Heart left ventricle (tissue), 16 donors: ENCODE data around the gene SDS. TPM values are rescaled to one million over a fixed set of nuclear protein-coding genes. Genes with fewer than 3 reads are reported as not detected.

Source experiments
- ATAC-seq, 4 donors: fragments of 200-7000 bp; cut with Tn5 transposase; one replicate each; pipeline ENCODE4 v1.9.1; 2020 to 2022; ENCODE audit warnings: moderate library complexity in 4 of 4, mild to moderate bottlenecking in 3 of 4, moderate number of reproducible peaks in 1 of 4
- DNase-seq, 5 donors: peaks; one replicate each; pipeline ENCODE4 v3.0.0-alpha.2; 2020
- H3K27ac ChIP-seq, 12 donors: fragments of 200-600 bp; sonication (generic) in 4 of 12; one replicate each; pipeline versions ENCODE4 v1.5.0 to v1.8.0; 2016 to 2022; ENCODE audit warnings: mild to moderate bottlenecking in 2 of 12
- H3K27me3 ChIP-seq, 9 donors: fragments of 200-600 bp; sonication (generic) in 2 of 9; one replicate each; pipeline versions ENCODE4 v1.5.1 to v1.8.0; 2016 to 2022; ENCODE audit warnings: mild to moderate bottlenecking in 3 of 9
- H3K36me3 ChIP-seq, 9 donors: fragments of 200-600 bp; sonication (generic) in 2 of 9; one replicate each; pipeline versions ENCODE4 v1.5.0 to v1.8.0; 2018 to 2022; ENCODE audit warnings: mild to moderate bottlenecking in 2 of 9
- H3K4me1 ChIP-seq, 12 donors: fragments of 200-600 bp; sonication (generic) in 4 of 12; one replicate each; pipeline versions ENCODE4 v1.5.0 to v1.8.0; 2016 to 2022; ENCODE audit warnings: mild to moderate bottlenecking in 3 of 12
- H3K4me3 ChIP-seq, 12 donors: fragments of 200-600 bp; sonication (generic) in 4 of 12; one replicate each; pipeline versions ENCODE4 v1.5.0 to v1.8.0; 2017 to 2022; ENCODE audit warnings: mild to moderate bottlenecking in 9 of 12, moderate library complexity in 4 of 12
- H3K9me3 ChIP-seq, 12 donors: fragments of 200-600 bp; sonication (generic) in 4 of 12; one replicate each; pipeline versions ENCODE4 v1.5.0 to v1.8.0; 2016 to 2022; ENCODE audit warnings: mild to moderate bottlenecking in 1 of 12
- POLR2A ChIP-seq, 2 donors: fragments of 450-650 bp; IDR thresholded peaks; one replicate each; pipeline ENCODE4 v1.6.1; 2017; ENCODE audit warnings: antibody characterized with exemption in 2 of 2, mild to moderate bottlenecking in 2 of 2, moderate library complexity in 2 of 2
- WGBS, 4 donors: extraction: QIAGEN DNeasy Blood & Tissue Kit in 2 of 4; methylation state at CpG; one replicate each; pipeline versions ENCODE4 v1.1.5 to v1.1.7; 2013 to 2018; 5-methylcytosine and 5-hydroxymethylcytosine counted together
- intact Hi-C, 10 donors: fragments of 100-400 bp; cut with DNase I; formaldehyde crosslinking; loops; one replicate each; pipeline versions ENCODE4 v1.11.1 to v1.14.2; 2022
- polyA plus RNA-seq, 2 donors: library from polyadenylated mRNA; stranded (reverse); fragments of 200-250 nt; gene quantifications; one replicate each; pipeline ENCODE4 v1.2.3, GENCODE V29; 2013
- total RNA-seq, 9 donors: library from RNA; depleted of rRNA in 2 of 9; stranded (reverse); fragments of >200 nt in 2 of 9; fragmentation: NEBNext Ultra II Directional in 3 of 9; extraction: Animal tissue kit (Norgen Biotek cat#: 25700) in 3 of 9; gene quantifications; one replicate each; pipeline versions ENCODE4 v1.1.0 to v1.2.4, GENCODE V29; 2016 to 2023
- TF ChIP-seq, protein P1 (sequence below), 12 donors: fragments of 200-600 bp; sonication (generic) in 4 of 12; IDR thresholded peaks; one replicate each; pipeline versions ENCODE4 v1.5.0 to v1.8.0; 2018 to 2022; ENCODE audit warnings: antibody characterized with exemption in 12 of 12, mild to moderate bottlenecking in 5 of 12
- donor health status: ischemic (EF 13 %, LVEDD 7.1; RV severe dilation, severe dysfunction).
- donor health status: healthy with polysubstance abuse.
- donor health status: DM: no; HTN: yes; CAD: no.
- donor health status: DM: no; HTN: no; CAD: no.
- donor health status: ischemic (EF 25% LVEDD 6.9; RV normal size, moderate dysfunction).
- donor health status: ischemic (EF 25% LVEDD 5.7; RV mildly dilated, moderate dysfunction).
- donor health status: healthy.
- donor health status: DM: yes; HTN: yes; CAD: no.
- donor health status: ischemic (EF 35%, LVEDD 5.7; RV mildly dilated, moderate dysfunction).
- donor health status: nonischemic (EF 11% LVEDD 7.7; RV severe dilation, severe dysfunction).
- donor health status: DM: yes; HTN: yes; CAD: no.
- donor health status: PGD.
- donor health status: ischemic (EF 29% LVEDD 5.4; RV normal size, mild dysfunction).
- donor health status: nonischemic (EF 23%, LVEDD 6.1; RV moderate dilation, normal function).

SDS gene
- total and polyA plus RNA-seq, 11 donors, result 0.28 to 10.5 (median 0.44) TPM; not detected in 6

DNA sequence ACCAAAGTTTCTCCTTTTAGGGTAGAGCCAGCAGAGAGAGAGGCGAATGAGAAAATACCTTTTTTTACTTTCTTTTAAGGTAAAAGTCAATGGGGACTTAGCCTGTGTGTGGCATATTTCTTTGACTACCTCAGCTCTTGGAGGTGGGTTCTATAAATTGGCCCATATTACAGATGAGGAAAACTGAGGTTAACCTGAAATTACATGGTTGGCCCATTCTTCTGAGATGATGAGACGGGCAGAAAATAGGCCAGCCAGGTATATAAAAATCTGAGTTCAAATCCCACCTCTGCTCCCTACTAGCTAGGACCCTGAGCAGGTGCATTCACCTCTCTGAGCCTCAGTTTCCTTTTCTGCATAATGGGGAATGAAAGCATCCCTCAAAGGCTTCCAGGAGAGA lies 45.6 kb upstream of the SDS start:
- TF ChIP-seq, protein P1, sequence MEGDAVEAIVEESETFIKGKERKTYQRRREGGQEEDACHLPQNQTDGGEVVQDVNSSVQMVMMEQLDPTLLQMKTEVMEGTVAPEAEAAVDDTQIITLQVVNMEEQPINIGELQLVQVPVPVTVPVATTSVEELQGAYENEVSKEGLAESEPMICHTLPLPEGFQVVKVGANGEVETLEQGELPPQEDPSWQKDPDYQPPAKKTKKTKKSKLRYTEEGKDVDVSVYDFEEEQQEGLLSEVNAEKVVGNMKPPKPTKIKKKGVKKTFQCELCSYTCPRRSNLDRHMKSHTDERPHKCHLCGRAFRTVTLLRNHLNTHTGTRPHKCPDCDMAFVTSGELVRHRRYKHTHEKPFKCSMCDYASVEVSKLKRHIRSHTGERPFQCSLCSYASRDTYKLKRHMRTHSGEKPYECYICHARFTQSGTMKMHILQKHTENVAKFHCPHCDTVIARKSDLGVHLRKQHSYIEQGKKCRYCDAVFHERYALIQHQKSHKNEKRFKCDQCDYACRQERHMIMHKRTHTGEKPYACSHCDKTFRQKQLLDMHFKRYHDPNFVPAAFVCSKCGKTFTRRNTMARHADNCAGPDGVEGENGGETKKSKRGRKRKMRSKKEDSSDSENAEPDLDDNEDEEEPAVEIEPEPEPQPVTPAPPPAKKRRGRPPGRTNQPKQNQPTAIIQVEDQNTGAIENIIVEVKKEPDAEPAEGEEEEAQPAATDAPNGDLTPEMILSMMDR (IDR thresholded peaks at IDR 0.05), result no peak
- TF ChIP-seq POLR2A (IDR thresholded peaks at IDR 0.05), result no peak
- Histone ChIP-seq H3K36me3 (no peaks in the 10 kb centered on the region), H3K27me3 (peaks cover 0 to 43% (median 4%) of the 10 kb centered on the region in 9 donors), H3K27ac (no peak overlapping the region), H3K4me1 (no peaks in the 10 kb centered on the region), H3K4me3 (no peak overlapping the region), H3K9me3 (peaks cover 0 to 7% (median 0%) of the 10 kb centered on the region in 12 donors)
- 85 to 95% (median 91%) methylated on average over 2 of the region's 2 CpGs for WGBS, 4 donors
- ATAC-seq (no peak), DNase-seq (no peak)
- intact Hi-C loops, result loop anchor here in 1 of 10 donors (10.0 kb wide), 1 partner anchor 414 kb away; no protein-coding TSS in a partner anchor

DNA sequence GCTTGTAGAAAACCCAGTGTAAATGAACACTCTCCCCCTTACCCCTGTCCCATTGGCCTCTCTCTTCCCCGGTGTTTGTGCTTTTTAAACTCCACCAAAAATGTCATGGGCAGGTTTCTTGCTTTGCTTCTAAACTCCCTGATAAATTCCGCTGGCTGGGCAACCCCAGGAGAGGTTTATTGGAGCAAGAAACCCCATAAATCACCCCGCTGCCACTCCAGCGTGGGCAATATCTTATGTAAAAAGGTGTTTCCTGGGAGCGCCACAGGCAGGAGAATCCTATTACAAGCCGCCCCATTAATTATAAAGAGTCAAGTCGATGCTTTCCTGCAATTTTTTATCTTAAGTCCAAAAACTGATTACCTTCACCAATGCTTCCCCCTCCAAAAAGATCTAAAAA lies 45.2 kb upstream of the SDS start:
- DNase-seq (no peak), ATAC-seq (no peak)
- no peak overlapping the region for H3K4me3 ChIP-seq
- no peak for TF ChIP-seq POLR2A (IDR thresholded peaks at IDR 0.05)
- TF ChIP-seq, protein P1 (IDR thresholded peaks at IDR 0.05), result no peak
- peaks cover 0 to 46% (median 4%) of the 10 kb centered on the region in 9 donors for H3K27me3 ChIP-seq
- WGBS, 4 donors, result 58 to 66% (median 62%) methylated on average over 7 of the region's 7 CpGs
- H3K9me3 ChIP-seq, result peaks cover 0 to 7% (median 0%) of the 10 kb centered on the region in 12 donors
- no peak overlapping the region for H3K27ac ChIP-seq
- no peaks in the 10 kb centered on the region for H3K36me3 ChIP-seq
- no peaks in the 10 kb centered on the region for H3K4me1 ChIP-seq
- intact Hi-C loops, result loop anchor here in 1 of 10 donors (10.0 kb wide), 1 partner anchor 414 kb away; no protein-coding TSS in a partner anchor

DNA sequence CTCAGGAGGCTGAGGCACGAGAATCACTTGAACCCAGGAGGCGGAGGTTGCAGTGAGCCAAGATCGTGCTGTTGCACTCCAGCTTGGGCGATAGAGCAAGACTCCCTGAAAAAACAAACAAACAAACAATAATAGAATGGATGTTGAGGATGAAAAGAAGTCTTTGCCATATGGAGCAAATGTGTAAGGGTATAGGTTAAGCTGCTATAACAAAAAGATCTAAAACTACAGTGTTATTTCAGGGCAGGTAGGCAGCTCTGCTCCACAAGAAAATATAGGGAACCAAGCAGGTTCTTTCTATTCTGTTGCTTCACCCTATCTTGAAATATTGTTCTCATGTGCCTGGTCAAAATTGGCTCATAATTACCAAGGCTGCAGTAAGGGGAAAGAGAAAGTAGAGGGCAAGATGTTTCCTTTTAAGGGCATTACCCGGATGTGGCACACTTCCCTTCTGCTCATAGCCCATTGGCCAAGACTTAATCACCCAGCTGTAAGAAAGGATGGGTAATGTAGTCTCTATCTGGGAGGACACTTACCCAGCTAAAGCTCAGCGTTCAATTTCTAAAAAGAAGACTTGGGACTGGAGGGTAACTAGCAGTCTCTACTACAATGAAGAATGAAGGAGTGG lies 42.0 kb upstream of the SDS start:
- H3K4me3 ChIP-seq, result no peak overlapping the region
- H3K36me3 ChIP-seq, result no peaks in the 10 kb centered on the region
- WGBS, 4 donors, result 82 to 89% (median 84%) methylated on average over 6 of the region's 6 CpGs
- TF ChIP-seq, protein P1 (IDR thresholded peaks at IDR 0.05), result no peak
- no peak for TF ChIP-seq POLR2A (IDR thresholded peaks at IDR 0.05)
- peaks cover 0 to 7% (median 0%) of the 10 kb centered on the region in 12 donors for H3K9me3 ChIP-seq
- ATAC-seq (no peak), DNase-seq (no peak)
- intact Hi-C loops, result loop anchor here in 1 of 10 donors (10.0 kb wide), 1 partner anchor 411 kb away; no protein-coding TSS in a partner anchor
- H3K27ac ChIP-seq, result no peak overlapping the region
- H3K4me1 ChIP-seq, result no peaks in the 10 kb centered on the region
- peaks cover 0 to 70% (median 7%) of the 10 kb centered on the region in 9 donors for H3K27me3 ChIP-seq

DNA sequence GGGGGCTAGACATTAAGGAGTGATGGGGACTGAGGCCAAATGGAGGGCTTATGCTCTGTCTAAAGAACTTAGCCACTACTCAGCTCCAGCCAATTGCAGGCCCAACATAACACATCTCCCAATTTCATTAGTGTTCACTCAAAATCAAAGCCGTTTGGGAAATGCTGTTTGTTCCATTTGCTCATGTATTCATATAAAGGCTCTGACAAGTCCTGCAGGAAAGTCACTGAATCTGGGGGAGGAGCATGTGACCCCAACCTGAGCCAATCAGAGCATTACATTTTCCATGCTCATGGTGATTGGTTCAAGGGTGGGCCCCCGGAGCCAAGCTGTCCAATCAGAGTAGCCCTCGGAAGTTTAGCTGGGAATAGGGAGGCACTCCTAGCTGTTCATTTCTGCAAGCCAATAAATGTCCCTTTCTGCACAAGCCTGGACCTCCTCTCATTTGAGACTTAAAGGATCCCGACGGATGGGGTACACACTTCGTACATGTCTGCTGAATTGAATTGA lies 39.4 kb upstream of the SDS start:
- no peak overlapping the region for H3K4me3 ChIP-seq
- H3K27ac ChIP-seq, result no peak overlapping the region
- no peaks in the 10 kb centered on the region for H3K4me1 ChIP-seq
- no peak for DNase-seq
- ATAC-seq, result no peak
- intact Hi-C loops, result loop anchor here in 2 of 10 donors (5.0 to 10.0 kb wide), 2 partner anchors 408 to 469 kb away; no protein-coding TSS in a partner anchor
- 85 to 89% (median 86%) methylated on average over 5 to 6 of the region's 6 CpGs for WGBS, 4 donors
- H3K36me3 ChIP-seq, result no peaks in the 10 kb centered on the region
- no peak for TF ChIP-seq POLR2A (IDR thresholded peaks at IDR 0.05)
- TF ChIP-seq, protein P1 (IDR thresholded peaks at IDR 0.05), result no peak
- H3K9me3 ChIP-seq, result peaks cover 0 to 7% (median 0%) of the 10 kb centered on the region in 12 donors
- H3K27me3 ChIP-seq, result peaks cover 0 to 68% (median 7%) of the 10 kb centered on the region in 9 donors
